NCI-H510A treated with DMSO at 0.1 percent for 48 hours (cell line): ENCODE measurements around the gene USP22.
"Not testable (repeated sequence)": the region's sequence is repeated elsewhere in the genome, so short reads cannot be mapped to it uniquely, and the experiment has no call there.

Source experiments
- DNase-seq: peaks from one replicate; lab custom pipeline; 2025; lab: John Stamatoyannopoulos, UW

The USP22 gene

DNA sequence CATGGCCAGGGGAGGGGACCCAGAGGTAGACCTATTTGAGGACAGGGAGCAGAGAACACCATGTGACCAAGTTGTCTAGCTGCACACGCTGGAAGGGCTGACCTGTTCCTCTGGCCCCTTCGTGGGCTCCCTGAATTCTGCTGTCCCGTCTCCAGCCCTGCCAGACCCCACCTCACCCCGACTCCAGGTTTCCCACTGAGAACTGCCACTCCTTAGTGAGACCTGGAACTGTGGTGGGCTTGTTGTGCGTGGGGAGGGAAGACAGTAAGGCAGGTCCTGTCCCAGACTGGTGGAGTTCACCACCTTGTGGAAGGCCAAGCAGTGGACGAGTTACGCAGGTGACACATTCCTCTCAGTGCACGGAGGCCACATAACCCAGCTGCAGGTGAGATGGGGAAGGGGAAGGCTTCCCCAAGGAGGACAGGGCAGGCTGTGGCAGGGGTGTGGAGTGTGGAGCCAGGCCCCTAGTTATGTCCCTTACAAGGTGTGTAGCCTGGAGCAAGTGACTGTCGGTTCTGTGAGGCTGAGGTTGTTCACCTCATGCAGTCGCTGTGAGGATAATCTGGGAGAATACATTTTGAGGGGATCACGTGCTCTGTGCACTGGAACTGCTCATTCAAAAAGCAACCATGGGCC lies 54.7 kb downstream of the USP22 start:
- no peak for DNase-seq

DNA sequence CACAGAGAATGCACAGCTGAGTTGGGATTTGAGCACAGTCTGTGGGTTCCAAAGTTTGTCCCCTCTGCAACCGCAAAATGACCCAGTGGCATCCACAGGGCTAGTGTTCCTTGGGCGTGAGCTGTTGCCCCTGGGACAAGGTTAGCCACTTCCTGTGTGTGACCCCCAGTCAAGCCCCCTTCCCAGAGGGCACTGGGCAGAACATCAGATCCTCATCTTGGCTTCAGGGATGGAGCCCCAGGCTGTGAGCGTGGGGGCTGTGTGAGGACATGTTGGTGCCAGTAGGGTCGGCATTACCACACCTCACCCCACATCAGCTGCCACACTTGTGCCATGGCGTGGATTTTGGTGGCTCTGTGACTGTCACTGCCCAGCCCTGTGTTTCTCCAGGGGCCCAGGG lies 55.3 kb downstream of the USP22 start:
- DNase-seq: no peak

DNA sequence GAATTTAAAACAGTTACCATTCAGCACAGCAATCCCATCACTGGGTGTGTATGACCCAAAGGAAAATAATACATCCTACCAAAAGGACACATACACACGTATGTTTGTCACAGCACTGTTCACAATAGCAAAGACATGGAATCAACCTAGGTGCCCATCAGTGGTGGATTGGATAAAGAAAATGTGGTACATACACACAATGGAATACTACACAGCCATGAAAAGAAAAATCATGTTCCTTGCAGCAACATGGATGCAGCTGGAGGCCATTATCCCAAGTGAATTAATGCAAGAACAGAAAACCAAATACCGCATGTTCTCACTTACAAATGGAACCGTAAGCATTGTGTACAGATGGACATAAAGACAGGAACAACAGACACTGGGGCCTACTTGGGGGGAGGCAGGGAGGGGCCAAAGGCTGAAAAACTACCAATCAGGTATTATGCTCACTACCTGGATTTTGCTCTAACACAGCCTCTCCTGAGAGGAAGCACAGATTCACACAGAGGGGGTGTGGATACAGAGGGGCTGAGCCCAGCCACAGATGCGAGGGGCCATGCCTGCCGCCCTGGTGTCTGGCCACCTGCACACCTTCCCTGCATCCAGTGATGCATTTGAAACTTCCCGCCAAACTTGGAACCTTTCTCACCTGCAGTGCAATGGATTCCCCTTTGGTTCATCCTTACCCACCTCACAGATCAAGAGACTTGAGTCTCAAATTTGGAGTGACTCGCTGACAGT lies 55.9 kb downstream of the USP22 start:
- DNase-seq: no peak

DNA sequence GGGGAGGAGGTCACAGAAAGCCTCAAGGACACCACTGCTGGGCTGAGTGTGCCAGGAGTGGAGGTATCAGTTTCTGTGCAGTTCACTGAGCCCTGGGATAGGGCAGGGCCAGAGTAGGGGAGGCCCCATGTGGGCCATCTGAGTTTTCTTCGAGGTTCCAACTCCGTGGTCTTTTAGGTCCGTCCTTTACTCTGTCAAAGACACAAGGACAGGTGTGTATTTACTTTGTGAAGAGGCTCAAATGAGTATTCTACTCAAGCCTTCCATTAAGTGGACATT lies 59.5 kb downstream of the USP22 start:
- no peak for DNase-seq

DNA sequence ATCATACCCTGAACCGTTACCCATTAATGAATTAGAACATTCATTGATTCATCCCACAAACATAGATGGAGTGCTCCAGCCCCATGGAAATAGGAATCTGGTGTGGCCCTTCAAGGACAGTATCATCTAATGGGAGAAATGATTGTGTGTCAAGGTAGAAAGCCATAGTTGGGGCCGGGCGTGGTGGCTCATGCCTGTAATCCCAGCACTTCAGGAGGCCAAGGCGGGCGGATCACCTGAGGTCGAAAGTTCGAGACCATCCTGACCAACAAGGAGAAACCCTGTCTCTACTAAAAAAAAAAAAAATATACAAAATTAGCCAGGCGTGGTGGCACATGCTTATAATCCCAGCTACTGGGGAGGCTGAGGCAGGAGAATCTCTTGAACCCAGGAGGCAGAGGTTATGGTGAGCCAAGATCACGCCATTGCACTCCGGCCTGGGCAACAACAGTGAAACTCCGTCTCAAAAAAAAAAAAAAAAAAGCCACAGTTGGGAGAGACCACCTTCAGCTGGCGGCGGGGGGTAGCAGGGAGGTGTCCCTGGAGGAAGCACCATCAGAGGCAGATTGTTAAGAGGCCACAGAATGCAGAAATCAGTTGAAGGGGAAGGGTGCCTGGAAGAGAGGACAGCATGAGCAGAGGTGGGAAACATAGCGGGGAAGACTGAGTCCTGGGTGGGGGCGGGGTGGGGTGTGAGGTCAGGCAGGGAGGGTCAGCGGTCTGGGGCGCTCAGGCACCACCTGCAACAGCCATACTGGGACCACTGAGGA lies 60.0 kb downstream of the USP22 start:
- DNase-seq: no peak

DNA sequence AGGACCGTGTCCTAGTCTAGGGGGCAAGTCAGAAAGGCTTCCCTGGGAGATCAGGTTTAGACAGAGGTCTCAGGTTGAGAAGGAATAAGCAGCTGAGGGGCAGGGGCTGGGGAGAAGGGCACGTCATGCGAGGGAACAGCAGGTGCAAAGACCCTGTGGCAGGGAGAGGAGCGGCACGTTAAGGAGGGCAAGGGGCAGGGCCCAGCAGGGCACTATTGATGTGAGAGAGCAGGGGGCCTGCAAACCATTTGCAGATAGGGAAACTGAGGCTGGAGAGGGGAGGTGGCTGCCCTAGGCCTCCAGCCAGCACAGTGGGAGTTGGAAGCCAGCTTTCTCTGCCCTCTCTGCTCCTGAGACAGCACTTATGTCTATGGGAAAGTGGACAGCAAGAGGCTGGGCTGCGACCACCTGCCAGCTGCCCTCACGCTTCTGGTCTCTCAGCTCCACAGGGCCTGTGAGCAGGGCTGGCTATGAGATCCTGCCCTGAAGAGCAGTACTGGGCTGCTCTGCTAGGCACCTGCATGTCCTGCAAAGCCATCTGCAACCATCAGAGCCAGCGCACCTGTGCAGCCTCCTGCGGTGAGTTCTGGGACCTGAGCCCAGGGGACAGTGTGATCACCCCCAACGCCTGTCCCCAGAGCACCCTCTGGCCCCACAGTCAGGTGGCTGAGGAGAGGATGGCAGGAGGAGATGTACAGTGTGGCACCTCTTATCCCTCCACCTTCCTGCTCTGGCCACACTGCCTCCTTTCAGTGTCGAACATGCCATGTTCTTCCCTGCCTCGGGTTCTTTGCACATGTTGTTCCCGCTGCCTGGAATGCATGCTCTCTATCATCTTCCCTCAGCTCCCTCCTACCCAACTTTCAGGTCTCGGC lies 61.5 kb downstream of the USP22 start:
- no peak for DNase-seq

DNA sequence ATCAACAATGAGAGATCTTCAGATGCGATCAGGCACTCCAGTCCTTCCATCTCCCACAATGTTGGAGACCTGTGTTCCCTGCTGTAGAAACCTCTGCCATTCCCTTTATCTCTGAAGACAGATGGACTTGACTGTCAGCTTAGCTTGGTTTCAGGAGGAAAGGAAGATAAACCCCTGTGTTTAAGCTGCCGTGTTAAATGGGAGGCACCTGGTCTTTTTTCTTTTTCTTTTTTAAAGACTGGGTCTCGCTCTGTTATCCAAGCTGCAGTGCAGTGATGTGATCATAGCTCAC lies 63.1 kb downstream of the USP22 start:
- DNase-seq: no peak

DNA sequence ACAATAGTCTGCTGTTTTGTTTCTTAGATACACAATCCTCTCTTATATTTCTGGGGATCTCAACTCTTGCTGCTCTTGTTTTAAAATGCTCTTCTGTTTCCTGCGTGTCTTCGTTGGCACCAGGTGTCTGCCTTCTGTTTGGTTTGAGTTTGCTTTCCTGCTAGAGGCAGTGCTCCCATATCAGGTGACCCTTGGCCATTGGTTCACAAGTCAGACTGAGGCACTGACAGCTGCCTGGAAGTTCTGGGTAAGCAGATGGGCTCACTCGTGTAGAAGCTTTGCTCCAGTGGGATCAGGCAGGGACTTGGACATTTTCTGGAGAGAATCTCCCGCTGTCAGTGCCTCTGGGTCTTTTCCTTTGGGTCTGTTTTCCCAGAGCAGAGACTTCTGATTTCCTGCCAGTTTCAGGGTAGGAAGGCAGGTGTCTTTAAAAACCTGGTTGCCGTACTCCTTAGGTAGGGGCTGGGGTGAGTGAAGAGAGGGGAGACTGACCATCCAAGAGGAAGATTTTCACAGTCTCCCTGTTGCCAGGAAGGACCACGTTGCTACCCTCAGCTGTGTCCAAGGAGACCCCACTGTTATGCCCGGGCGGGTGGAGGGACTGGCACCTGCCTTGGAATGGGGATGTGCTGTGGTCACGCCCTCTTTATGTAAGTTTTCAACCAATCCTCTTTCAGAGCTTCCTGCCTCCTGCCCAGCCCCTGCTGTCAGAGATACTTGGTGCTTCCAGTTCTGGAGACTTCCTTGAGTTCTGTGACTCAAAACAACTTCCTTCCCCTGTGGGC lies 63.6 kb downstream of the USP22 start:
- DNase-seq: peak; percentile 41

DNA sequence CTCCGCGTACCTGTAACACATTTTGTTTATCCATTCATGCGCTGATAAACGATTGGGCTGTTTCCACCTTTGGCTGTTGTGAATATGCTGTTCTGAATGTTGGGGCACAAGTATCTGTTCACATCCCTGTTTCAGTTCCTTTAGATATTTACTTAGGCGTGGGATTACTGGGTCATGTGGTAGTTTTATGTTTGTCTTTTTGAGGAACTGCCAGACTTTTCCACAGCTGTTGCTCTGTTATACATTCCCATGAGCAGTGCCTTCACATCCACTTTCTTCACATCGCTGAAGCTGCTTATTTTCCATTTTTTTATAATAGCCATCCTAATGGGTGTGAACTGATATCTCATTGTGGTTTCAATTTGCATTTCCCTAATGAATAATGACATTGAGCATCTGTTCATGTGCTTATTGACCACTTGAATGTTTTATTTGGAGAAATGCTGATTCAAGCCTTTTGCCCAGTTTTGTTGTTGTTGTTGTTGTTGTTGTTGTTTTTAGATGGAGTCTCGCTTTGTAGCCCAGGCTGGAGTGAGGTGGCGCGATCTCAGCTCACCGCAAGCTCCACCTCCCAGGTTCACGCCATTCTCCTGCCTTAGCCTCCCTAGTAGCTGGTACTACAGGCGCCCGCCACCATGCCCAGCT lies 65.1 kb downstream of the USP22 start:
- DNase-seq: not testable (repeated sequence)

DNA sequence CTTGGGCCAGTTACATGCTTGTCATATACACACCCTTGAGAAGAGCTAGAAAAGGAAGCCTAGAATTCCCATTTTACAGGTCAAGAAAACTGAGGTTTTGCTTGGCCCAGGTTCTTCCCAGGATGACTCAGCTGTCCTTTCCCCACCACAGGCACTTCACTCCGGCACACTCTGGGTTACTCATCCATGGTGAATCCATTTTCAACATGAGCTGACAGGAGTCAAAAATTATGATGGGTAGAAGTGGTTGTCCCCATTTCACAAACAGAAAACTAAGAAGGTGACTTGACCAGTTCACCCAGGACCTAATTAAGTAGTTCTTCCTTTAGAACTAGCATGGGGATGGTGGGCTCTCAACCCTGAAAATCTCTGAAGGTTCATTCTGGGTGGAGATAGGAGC lies 67.2 kb downstream of the USP22 start:
- no peak for DNase-seq

DNA sequence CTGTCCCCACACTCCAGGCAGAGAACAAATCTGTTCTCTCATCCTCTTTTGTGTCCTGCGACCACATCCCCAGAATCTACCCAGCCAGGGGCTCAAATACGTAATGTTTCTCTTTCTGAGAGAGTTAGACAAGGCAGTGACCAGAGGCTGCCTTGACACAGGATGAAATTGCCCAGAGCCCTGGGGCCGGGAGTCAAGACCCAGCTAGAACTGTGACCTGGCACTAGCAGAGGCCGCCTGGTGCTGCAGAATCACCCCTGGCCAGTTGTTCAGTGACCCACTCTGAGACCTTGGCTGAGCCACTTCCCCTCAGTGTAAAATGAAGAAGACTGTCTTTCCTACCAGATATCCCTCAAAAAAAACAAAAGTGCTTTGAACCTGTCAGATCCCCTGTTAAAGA lies 72.5 kb downstream of the USP22 start:
- no peak for DNase-seq

DNA sequence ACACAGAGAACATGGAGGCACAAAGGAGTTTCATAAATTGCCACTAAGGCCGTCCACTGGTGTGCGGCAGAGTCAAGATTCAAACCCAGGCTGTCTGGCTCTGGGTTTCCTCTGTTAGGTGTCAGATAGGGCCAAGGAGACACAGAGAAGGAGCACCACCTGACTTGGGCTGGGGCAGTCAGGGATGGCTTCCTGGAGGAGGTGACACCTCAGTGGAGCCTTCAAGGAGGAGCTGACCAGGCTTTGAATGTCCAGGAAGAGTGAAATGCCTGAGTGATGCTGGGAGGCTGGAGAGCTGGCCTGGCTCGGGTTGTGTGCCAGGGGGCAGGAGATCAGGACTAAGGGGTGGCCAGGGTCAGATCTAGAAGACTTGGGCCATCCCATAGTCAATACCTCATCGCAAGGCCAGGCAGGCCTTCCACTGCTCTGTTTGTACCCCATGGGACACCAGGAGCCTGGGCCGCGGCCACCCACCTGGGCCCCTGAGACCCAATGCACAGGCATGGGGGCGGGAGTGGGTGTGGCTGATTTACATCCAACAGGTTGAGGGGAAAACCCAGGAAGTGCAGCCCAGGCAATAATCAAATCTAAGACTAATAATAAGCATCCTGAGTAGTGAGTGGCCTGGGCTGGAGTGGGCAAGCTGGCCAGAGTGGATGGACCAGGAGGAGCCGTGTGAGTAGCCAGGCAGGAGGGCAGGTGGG lies 73.7 kb downstream of the USP22 start:
- no peak for DNase-seq

DNA sequence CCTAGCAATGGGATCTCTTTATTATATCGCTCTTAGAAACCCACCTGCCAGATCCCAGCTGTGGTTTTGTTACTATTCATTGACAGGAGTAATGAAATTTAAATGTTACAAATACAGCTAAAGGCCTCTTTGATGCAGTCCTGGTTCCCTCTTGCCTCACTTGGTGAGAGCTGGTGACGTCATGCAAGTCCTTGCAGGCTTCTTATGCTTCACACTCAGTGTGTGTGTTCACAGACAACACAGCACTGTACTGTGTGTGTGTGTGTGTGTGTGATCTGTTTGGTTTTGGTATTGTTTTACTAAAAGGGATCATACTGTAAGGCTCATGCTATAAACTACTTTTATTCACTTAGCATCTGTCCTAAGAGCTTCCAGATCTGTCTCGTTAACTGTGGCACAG lies 75.0 kb downstream of the USP22 start:
- DNase-seq: peak; percentile 42

DNA sequence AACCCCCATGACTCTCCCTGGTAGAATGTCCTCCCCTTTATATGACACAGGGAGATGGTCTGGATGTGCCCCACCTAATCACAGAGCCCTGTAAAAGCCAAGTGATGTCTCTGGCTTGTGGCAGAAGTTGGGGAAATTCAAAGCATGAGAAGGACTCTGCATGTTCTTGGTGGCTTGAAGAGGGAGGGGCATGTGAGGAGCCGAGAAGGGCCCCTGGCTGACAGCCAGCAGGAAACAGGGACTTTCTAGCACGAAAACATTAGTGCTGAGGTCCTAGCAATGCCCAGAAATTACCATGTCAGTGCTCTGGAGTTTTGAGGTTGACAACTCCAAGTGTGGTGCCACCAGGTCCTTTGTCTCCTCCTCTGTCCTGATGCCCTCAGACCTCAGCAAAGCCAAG lies 75.9 kb downstream of the USP22 start:
- DNase-seq: peak; percentile 59

DNA sequence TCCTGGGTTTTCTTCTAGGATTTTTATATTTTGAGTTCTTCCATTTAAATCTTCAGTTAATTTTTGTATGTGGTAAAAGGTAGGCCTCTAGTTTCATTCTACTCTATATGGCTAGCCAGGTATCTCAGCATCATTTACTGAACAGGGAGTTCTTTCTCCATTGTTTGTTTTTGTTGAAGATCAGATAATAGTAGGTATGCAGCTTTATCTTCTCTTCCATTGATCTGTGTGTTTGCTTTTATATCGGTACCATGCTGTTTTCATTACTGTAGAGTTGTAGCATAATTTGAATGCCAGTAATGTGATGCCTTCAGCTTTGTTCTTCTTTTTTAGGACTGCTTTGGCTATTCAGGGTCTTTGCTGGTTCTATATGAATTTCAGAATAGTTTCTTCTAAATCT lies 77.3 kb downstream of the USP22 start:
- DNase-seq: no peak

DNA sequence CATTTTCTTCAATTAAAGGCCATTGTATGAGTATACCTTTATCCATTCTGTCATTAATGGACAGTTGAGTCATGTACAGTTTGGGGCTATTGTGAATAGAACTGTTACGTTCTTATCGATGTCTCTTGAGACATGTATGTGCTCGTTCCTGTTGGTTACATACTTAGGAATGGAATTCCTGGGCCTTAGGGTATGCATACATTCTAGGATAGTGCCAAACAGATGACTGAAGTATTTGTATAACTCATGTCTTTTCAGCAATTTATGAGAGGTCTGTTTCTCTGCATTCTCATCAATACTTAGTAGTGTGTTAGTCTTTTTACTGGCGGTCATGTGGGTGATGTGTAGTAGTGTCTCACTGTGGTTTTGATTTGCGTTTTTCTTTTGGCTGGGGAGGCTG lies 81.2 kb downstream of the USP22 start:
- no peak for DNase-seq

DNA sequence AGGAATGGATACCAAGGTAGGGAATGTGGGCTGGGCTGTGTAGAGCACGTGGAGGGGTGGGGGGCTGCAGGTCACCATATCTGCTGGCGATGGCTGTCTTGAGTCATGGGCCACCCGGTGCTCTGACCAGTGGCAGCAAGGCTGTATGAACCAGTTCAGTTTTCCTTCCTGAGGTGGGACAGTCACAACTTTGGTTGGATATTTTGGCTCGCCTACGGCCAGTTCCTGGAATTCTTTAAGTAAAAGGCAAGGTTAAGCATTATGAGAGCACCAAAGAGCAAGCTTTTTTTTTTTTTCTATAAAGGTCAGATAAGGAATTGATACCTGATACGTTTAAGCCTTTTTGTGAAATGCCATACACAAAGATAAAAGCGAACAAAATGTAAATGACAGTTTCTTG lies 81.9 kb downstream of the USP22 start:
- DNase-seq: no peak

DNA sequence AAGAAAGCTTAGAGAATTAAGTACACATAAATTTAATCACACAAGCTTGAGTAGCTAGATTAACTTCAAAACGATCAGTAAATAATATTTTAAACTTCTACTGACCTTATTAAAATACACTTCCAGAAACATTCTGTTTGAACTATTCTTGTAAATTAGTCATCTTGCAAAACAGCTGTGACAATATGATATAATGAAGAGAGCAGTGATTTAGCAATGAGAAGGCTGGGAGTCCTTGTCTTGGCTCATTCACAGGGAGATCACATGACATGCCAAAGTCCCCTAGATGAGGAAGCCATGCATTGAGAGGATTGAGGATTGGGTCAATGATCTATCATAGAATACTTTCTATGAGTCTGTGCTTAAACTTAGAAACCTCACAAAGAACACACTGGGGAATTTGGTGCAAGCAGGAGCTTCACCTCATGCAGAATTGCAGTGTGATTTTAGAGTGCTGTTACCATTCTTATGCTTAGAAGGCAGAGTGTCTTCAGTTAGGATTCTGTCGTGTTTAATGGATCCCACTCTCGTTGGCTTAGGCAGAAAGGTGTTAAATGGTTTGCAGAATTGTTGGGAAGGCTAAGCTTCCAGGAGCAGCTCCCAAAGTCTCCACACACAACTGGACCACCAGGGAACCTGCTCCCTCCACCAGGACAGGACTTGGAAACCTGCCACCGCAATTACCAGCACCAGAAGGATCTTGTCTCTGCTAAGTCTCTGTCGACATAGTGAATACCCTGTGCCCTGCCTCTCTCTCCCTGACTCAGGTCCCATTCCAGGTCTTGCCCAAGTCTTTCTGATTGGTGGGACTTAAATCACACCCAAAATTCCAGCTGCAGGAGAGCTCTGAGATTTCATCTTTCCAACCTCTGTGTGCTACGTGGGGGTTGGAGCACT lies 87.1 kb downstream of the USP22 start:
- peak; percentile 41 for DNase-seq

DNA sequence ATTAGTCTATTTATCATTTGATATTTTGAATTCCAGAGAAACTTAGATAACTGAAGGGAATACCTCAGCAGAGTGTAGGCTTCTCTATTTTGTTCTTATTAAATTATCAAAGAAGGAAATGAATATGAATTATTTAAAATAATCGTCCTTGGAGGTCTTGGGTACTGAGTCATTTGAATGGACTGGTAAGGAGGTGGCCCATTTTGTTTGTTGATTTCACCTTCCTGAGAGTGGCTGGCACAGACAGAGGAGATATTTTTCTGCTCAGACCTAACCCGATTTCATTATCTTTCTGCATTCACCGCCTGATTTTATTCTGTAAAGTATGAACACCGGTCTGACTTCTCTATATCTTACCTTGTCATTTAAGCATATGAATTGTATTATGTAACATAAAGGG lies 88.0 kb downstream of the USP22 start:
- no peak for DNase-seq

DNA sequence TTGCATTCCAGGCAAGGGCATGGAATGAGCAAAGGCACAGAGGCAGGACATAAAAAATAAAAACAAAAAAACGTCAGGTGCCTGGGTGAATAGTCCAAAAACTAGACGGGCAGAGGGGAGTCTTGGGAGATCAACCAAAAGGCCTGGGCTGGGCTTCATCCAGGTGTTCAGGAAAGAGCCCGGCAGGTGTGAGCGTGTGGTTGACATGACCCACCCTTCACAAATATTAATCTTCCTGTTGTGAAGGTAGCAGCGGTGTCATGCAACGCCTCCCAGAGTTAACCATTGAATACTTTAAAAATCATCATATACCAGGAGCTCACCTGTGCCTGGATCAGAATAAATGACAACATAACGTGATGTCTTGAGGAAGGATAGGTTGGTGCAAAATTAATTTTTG lies 90.6 kb downstream of the USP22 start:
- peak; percentile 96 for DNase-seq
